Glomerular visceral epithelial cell (primary cell): ENCODE data around the gene USP17L20.
"Not testable (repeated sequence)": the region's sequence is repeated elsewhere in the genome, so short reads cannot be mapped to it uniquely, and the experiment has no call there.

Experiments used
- DNase-seq: peaks from one replicate; pipeline ENCODE4 v3.0.0-alpha.2; 2016; ENCODE audit errors: extremely low spot score

The USP17L20 gene

GRCh38 chr4:9257824-9258223, at the start of gene USP17L20:
TSS of gene USP17L20 (plus strand) at chr4:9258124. CDS start at chr4:9258124, 0 bp downstream.
- DNase-seq, result not testable (repeated sequence)

- DNase-seq, result not testable (repeated sequence)
Observed at GRCh38 chr4:9210357-9210756, 47.6 kb upstream of the USP17L20 start, which contains the start of gene USP17L10. TSS of gene USP17L10 (plus strand) at chr4:9210657. CDS start at chr4:9210657, 0 bp downstream.

GRCh38 chr4:9214701-9215100, 43.2 kb upstream of the USP17L20 start:
- not testable (repeated sequence) for DNase-seq

GRCh38 chr4:9215105-9215504, 42.8 kb upstream of the USP17L20 start, which contains the start of gene USP17L11:
TSS of gene USP17L11 (plus strand) at chr4:9215405. CDS start at chr4:9215405, 0 bp downstream.
- DNase-seq, result not testable (repeated sequence)

GRCh38 chr4:9219852-9220251, 38.1 kb upstream of the USP17L20 start, which contains the start of gene USP17L12:
TSS of gene USP17L12 (plus strand) at chr4:9220152. CDS start at chr4:9220152, 0 bp downstream.
- not testable (repeated sequence) for DNase-seq

GRCh38 chr4:9224596-9224995, 33.3 kb upstream of the USP17L20 start, which contains the start of gene USP17L13:
TSS of gene USP17L13 (plus strand) at chr4:9224896. CDS start at chr4:9224896, 0 bp downstream.
- not testable (repeated sequence) for DNase-seq

GRCh38 chr4:9230249-9230648, 27.7 kb upstream of the USP17L20 start:
- DNase-seq, result not testable (repeated sequence)

- not testable (repeated sequence) for DNase-seq
Observed at GRCh38 chr4:9234085-9234484, 23.8 kb upstream of the USP17L20 start, which contains the start of gene USP17L15. TSS of gene USP17L15 (plus strand) at chr4:9234385. CDS start at chr4:9234385, 0 bp downstream.

GRCh38 chr4:9238461-9238860, 19.5 kb upstream of the USP17L20 start:
- DNase-seq, result not testable (repeated sequence)

- not testable (repeated sequence) for DNase-seq
Observed at GRCh38 chr4:9243579-9243978, 14.3 kb upstream of the USP17L20 start, which contains the start of gene USP17L17. TSS of gene USP17L17 (plus strand) at chr4:9243879. CDS start at chr4:9243879, 0 bp downstream.

- DNase-seq, result not testable (repeated sequence)
Observed at GRCh38 chr4:9247953-9248680, 9.8 kb upstream of the USP17L20 start, which contains the start of gene USP17L18. TSS of gene USP17L18 (plus strand) at chr4:9248630. CDS start at chr4:9248630, 0 bp downstream.

GRCh38 chr4:9253078-9253477, 4.8 kb upstream of the USP17L20 start, which contains the start of gene USP17L19:
TSS of gene USP17L19 (plus strand) at chr4:9253378. CDS start at chr4:9253378, 0 bp downstream.
- not testable (repeated sequence) for DNase-seq

GRCh38 chr4:9262572-9262971, 4.6 kb downstream of the USP17L20 start, which contains the start of gene USP17L21:
TSS of gene USP17L21 (plus strand) at chr4:9262872. CDS start at chr4:9262872, 0 bp downstream.
- not testable (repeated sequence) for DNase-seq

- DNase-seq, result not testable (repeated sequence)
Observed at GRCh38 chr4:9267319-9267718, 9.4 kb downstream of the USP17L20 start, which contains the start of gene USP17L22. TSS of gene USP17L22 (plus strand) at chr4:9267619. CDS start at chr4:9267619, 0 bp downstream.

GRCh38 chr4:9271719-9272118, 13.8 kb downstream of the USP17L20 start:
- DNase-seq, result not testable (repeated sequence)
